Stimulated activated CD4-positive, alpha-beta T cell treated with anti-CD3 and anti-CD28 coated beads, Interleukin-1b, Interleukin-23, amount 100 ng/mL, for 4 hours (primary cell): ENCODE results near the gene SEMA4D.

Experiments
- DNase-seq, 2 donors: peaks; one replicate each; pipeline ENCODE4 v3.0.0-alpha.2; 2020; ENCODE audit warnings: low read depth in 2 of 2

Gene SEMA4D

GRCh38 chr9:89446261-89446960 lies 51.5 kb downstream of the SEMA4D start:
- no peak for DNase-seq

GRCh38 chr9:89445801-89446251 lies 52.1 kb downstream of the SEMA4D start:
- no peak for DNase-seq

- no peak for DNase-seq
These were observed 52.8 kb downstream of the SEMA4D start for GRCh38 chr9:89444925-89445765.

- no peak for DNase-seq
These were observed 53.6 kb downstream of the SEMA4D start for GRCh38 chr9:89444274-89444673.

- DNase-seq = no peak
These were observed 54.7 kb downstream of the SEMA4D start for GRCh38 chr9:89442981-89443814.

GRCh38 chr9:89442501-89442978 lies 55.4 kb downstream of the SEMA4D start:
- no peak for DNase-seq

- no peak for DNase-seq
These were observed 55.9 kb downstream of the SEMA4D start for GRCh38 chr9:89441986-89442385.

GRCh38 chr9:89441655-89441970 lies 56.3 kb downstream of the SEMA4D start:
- DNase-seq = no peak

GRCh38 chr9:89440951-89441654 lies 56.8 kb downstream of the SEMA4D start:
- no peak for DNase-seq

- DNase-seq = no peak
These were observed 57.4 kb downstream of the SEMA4D start for GRCh38 chr9:89440548-89440947.

GRCh38 chr9:89440046-89440445 lies 57.9 kb downstream of the SEMA4D start:
- no peak for DNase-seq

GRCh38 chr9:89439571-89439970 lies 58.3 kb downstream of the SEMA4D start:
- DNase-seq = no peak

GRCh38 chr9:89438194-89438593 lies 59.7 kb downstream of the SEMA4D start:
- DNase-seq = no peak

- DNase-seq = no peak
These were observed 60.1 kb downstream of the SEMA4D start for GRCh38 chr9:89437772-89438171.

- no peak for DNase-seq
These were observed 60.8 kb downstream of the SEMA4D start for GRCh38 chr9:89436963-89437625.

- DNase-seq = no peak
These were observed 61.6 kb downstream of the SEMA4D start for GRCh38 chr9:89436326-89436725.

GRCh38 chr9:89435071-89435823 lies 62.7 kb downstream of the SEMA4D start:
- no peak for DNase-seq

GRCh38 chr9:89434636-89435035 lies 63.3 kb downstream of the SEMA4D start:
- no peak for DNase-seq

- DNase-seq = no peak
These were observed 64.1 kb downstream of the SEMA4D start for GRCh38 chr9:89433826-89434225.

GRCh38 chr9:89432986-89433530 lies 64.9 kb downstream of the SEMA4D start:
- no peak for DNase-seq
